DLD1 (cell line): Measurements from ENCODE around the gene ANKDD1A.

Experiments used
- in situ Hi-C: cut with HindIII; loops from 2 replicates; pipeline ENCODE4 v1.10.0; 2017; ENCODE audit warnings: low sequenced_read_pairs

Gene ANKDD1A

GRCh38 chr15:64911311-64912186, at the start of gene ANKDD1A:
Gene ANKDD1A (plus strand): TSS chr15:64911902. CDS start chr15:64911931, 29 bp downstream.
- in situ Hi-C loops, result no loop called here

GRCh38 chr15:64861960-64862359, 49.7 kb upstream of the ANKDD1A start:
- in situ Hi-C loops, result no loop called here

- in situ Hi-C loops, result no loop called here
These were observed 49.3 kb upstream of the ANKDD1A start for GRCh38 chr15:64862408-64862807.

GRCh38 chr15:64864068-64864467, 47.6 kb upstream of the ANKDD1A start:
- in situ Hi-C loops, result no loop called here

- in situ Hi-C loops, result no loop called here
These were observed 46.3 kb upstream of the ANKDD1A start for GRCh38 chr15:64865126-64865997.

GRCh38 chr15:64865998-64866520, 45.6 kb upstream of the ANKDD1A start:
- in situ Hi-C loops, result no loop called here

- in situ Hi-C loops, result no loop called here
These were observed 42.2 kb upstream of the ANKDD1A start for GRCh38 chr15:64869501-64869900.

GRCh38 chr15:64870353-64870752, 41.3 kb upstream of the ANKDD1A start:
- in situ Hi-C loops, result no loop called here

- in situ Hi-C loops, result no loop called here
These were observed 36.0 kb upstream of the ANKDD1A start for GRCh38 chr15:64875641-64876223.

GRCh38 chr15:64877435-64877834, 34.3 kb upstream of the ANKDD1A start:
- in situ Hi-C loops, result no loop called here

GRCh38 chr15:64878705-64879104, 33.0 kb upstream of the ANKDD1A start:
- in situ Hi-C loops, result no loop called here

- in situ Hi-C loops, result no loop called here
These were observed 28.6 kb upstream of the ANKDD1A start for GRCh38 chr15:64883100-64883581.

GRCh38 chr15:64883997-64884511, 27.6 kb upstream of the ANKDD1A start:
- in situ Hi-C loops, result no loop called here

GRCh38 chr15:64884679-64885078, 27.0 kb upstream of the ANKDD1A start:
- in situ Hi-C loops, result no loop called here

- in situ Hi-C loops, result no loop called here
These were observed 23.4 kb upstream of the ANKDD1A start for GRCh38 chr15:64888336-64888735.

- in situ Hi-C loops, result no loop called here
These were observed 20.1 kb upstream of the ANKDD1A start for GRCh38 chr15:64891561-64891960.

- in situ Hi-C loops, result no loop called here
These were observed 18.8 kb upstream of the ANKDD1A start for GRCh38 chr15:64892847-64893403.

- in situ Hi-C loops, result no loop called here
These were observed 18.0 kb upstream of the ANKDD1A start for GRCh38 chr15:64893481-64894394.

GRCh38 chr15:64894395-64895056, 17.2 kb upstream of the ANKDD1A start:
- in situ Hi-C loops, result no loop called here
